Urothelium cell line (cell line): ENCODE data around the gene OR51F1.
"Not testable (repeated sequence)": the region's sequence is repeated elsewhere in the genome, so short reads cannot be mapped to it uniquely, and the experiment has no call there.

ENCODE experiments used
- DNase-seq: peaks from one replicate; pipeline ENCODE4 v3.0.0; 2011; ENCODE audit warnings: low spot score, mixed read lengths
- FAIRE-seq: peaks from 2 replicates; lab custom pipeline; 2011; peaks lifted over from hg19 to GRCh38; lab: Jason Lieb, UNC

Gene OR51F1

DNA sequence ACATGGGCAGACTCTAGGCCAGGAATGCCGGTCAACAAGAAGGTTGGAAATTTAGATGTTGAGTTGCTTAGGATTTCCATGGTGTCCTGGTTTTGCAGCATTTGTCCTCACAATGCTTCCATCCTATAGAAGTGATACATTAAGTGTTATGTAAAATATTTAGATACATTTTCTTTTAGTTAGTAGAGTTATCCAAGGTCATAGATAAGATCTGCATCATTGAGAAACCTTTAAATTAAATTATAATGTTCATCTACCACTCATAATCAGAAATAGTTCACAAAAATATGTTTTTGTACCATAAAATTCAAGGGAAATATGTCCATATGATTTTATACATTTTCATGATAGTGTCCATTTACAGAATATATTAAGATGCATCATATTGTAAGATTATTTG, at the start of gene OR51F1:
Gene OR51F1 (minus strand): TSS at position 101 of the 400 bp plus-strand sequence. CDS start 0 bp downstream, at position 101.
- no peak for FAIRE-seq
- no peak for DNase-seq

DNA sequence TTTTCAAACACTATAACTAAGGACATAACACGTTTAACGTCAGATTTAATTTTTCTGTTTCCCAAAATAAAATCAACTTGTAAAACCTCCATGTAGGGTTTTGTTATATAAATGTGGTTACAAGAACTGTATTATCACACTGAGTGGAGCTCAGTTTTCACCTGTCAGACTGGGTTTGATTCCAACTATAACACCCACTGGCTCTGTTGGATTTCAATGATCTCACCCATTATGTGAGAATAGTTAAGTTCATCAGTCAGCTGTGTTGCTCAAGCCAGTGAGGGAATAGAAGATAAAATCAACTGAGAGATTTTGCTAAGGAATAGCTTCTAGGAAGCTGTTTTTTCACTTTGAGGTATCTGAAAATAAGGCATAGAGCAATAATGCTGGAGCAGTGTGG, 39.5 kb upstream of the OR51F1 start:
- FAIRE-seq (no peak), DNase-seq (no peak)

GRCh38 chr11:4808476-4808875, 38.7 kb upstream of the OR51F1 start:
- DNase-seq (no peak), FAIRE-seq (no peak)

DNA sequence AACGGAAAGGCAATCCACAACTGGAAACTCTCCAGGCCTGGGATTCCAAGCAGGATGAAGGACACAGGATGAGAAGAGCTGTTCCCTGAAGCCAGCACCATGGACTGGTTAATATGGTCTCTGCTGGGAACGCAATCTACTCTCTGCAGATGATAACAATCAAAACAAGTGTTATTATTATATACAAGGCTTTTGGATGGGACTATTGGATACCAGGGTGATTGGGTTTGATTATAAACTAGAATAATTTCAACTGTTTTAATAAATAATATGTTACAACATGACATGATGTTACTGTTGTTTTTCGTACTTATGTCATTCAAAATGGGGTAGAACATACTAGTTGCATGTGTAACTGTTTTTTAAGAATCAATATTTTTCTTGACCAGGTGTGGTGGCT, 34.5 kb upstream of the OR51F1 start, which contains the start of gene OR52R1:
Gene OR52R1 (minus strand): TSS at position 101 of the 400 bp plus-strand sequence. CDS start 0 bp downstream, at position 101.
- FAIRE-seq (no peak), DNase-seq (no peak)

GRCh38 chr11:4801316-4801715, 31.6 kb upstream of the OR51F1 start:
- FAIRE-seq, DNase-seq: not testable (repeated sequence)

- DNase-seq = no peak
- peak; percentile 71 for FAIRE-seq
These were observed 28.9 kb upstream of the OR51F1 start for GRCh38 chr11:4798427-4799183.

- FAIRE-seq (no peak), DNase-seq (no peak)
These were observed 27.5 kb upstream of the OR51F1 start for GRCh38 chr11:4797206-4797605.

DNA sequence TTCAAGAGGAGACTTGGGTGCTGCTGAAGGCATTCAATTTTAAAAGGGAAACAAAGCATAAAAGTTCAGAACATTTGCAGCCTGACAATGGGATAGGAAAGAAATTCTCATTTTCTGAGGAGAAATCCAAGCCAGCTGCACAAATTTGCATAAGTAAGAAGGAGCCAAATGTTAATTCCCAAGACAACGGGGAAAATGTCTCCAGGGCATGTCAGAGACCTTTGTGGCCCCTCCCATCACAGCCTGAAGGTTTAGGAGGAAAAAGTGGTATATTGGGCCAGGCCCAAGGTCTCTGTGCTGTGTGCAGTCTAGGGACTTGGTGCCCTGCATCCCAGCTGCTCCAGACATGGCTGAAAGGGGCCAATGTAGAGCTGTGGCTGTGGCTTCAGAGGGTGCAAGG, 12.7 kb upstream of the OR51F1 start:
- DNase-seq (no peak), FAIRE-seq (no peak)

GRCh38 chr11:4768094-4768493, 1.6 kb downstream of the OR51F1 start:
- DNase-seq (no peak), FAIRE-seq (no peak)

DNA sequence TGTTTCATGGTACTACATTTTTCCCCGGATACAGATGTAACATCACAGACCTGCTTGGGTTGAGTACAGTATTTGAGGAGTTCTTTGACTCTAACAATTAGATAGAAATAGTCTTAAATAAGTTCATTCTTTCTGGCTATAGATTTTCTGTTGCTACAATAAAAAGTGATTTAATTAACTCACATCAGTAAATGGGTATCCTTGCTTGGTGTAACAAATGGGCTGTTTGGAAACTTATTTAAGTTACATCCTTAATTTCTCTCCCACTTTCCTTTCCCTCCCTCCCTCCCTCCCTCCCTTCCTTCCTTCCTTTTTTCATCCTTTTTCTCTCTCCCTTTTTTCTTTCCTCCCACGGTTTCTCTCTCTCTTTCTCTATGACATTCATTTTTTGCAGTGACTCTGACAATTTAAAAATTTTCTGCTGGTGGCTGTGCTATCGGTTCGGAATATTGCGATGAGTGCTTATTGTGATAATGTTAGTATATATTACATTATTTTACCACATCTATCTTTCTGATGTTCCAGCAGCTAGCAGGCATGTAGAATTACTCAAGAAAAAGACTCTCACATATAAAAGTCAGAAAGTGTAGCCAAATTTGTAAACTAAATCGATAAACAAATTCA, 3.2 kb downstream of the OR51F1 start:
- no peak for FAIRE-seq
- DNase-seq = no peak

GRCh38 chr11:4763096-4763495, 6.6 kb downstream of the OR51F1 start:
- DNase-seq = no peak
- FAIRE-seq = no peak

- no peak for FAIRE-seq
These were observed 18.5 kb downstream of the OR51F1 start for GRCh38 chr11:4751201-4751600.

DNA sequence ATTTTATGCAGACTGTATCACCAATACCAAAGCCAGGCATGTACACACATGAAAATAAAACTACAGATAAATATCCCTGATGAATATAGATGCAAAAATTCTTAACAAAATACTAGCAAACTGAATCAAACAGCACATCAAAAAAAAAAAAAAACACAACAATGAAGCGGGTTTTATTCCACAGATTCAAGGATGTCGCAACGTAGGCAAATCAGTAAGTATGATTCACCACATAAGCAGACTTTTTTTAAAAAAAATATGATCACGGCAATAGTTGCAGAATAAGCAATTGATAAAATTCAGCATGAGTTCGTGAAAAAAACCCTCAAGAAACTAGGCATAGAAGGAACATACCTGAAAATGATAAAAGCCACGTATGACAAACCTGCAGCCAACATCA, 21.3 kb downstream of the OR51F1 start:
- no peak for DNase-seq
- FAIRE-seq = no peak

More at GRCh38 chr11:4751201-4751600, 18.5 kb downstream of the OR51F1 start:
- no peak for DNase-seq

- no peak for FAIRE-seq
- no peak for DNase-seq
These were observed 29.0 kb downstream of the OR51F1 start for GRCh38 chr11:4740735-4741134.

- FAIRE-seq (no peak), DNase-seq (no peak)
These were observed 42.6 kb downstream of the OR51F1 start for GRCh38 chr11:4727171-4727570.

GRCh38 chr11:4722616-4723534, 46.9 kb downstream of the OR51F1 start:
- FAIRE-seq, DNase-seq: not testable (repeated sequence)
